B cell (primary cell): Measurements from ENCODE around the gene LRRC74B. TPM values are rescaled to one million over a fixed set of nuclear protein-coding genes. Genes with fewer than 3 reads are reported as not detected.

Source experiments
- ATAC-seq: fragments of 200-7000 bp; cut with Tn5 transposase; one replicate; pipeline ENCODE4 v1.10.0; 2021; ENCODE audit warnings: low read depth, mild to moderate bottlenecking, moderate number of reproducible peaks, moderate library complexity
- CTCF ChIA-PET: fragments of 350-600 bp; sonication (Branson Sonifier 250); formaldehyde crosslinking; loops from one replicate; lab custom pipeline; 2021; ENCODE audit warnings: antibody characterized with exemption, inconsistent platforms; lab: Charles Lee
- POLR2A ChIA-PET: fragments of 350-600 bp; sonication (Branson Sonifier 250); formaldehyde crosslinking; loops from one replicate; lab custom pipeline; 2021; ENCODE audit warnings: antibody characterized with exemption; lab: Charles Lee
- DNase-seq: peaks from one replicate; pipeline ENCODE4 v3.0.0; 2013
- H2AFZ ChIP-seq: 2 replicates; pipeline ENCODE4 v1.6.1; 2012; ENCODE audit warnings: mild to moderate bottlenecking, low read depth, low read length; ENCODE audit not compliant: insufficient read depth, poor library complexity, severe bottlenecking
- H3K27ac ChIP-seq, 2 donors: 1 replicate in 1 of 2; 2 replicates in 1 of 2; pipeline ENCODE4 v1.5.1; 2012 to 2013; ENCODE audit warnings: low read length in 2 of 2, mild to moderate bottlenecking in 2 of 2, moderate library complexity in 1 of 2
- H3K27me3 ChIP-seq, 4 experiments: fragments of 200-600 bp in 1 of 4; sonication (generic) in 1 of 4; replicated peaks in 1 of 4; 1 replicate in 2 of 4; 2 replicates in 2 of 4; pipeline versions ENCODE4 v1.6.1 to v1.7.0; 2013 to 2016; ENCODE audit warnings: low read length in 3 of 4, mild to moderate bottlenecking in 2 of 4, mixed read lengths in 1 of 4, moderate library complexity in 1 of 4; ENCODE audit not compliant: insufficient read depth in 4 of 4, control insufficient read depth in 3 of 4; ENCODE audit errors: control extremely low read depth in 1 of 4
- H3K36me3 ChIP-seq, 2 experiments: replicated peaks in 1 of 2; 1 replicate in 1 of 2; 2 replicates in 1 of 2; pipeline versions ENCODE4 v1.6.1 to v1.7.1; 2013; ENCODE audit warnings: low read length in 1 of 2; ENCODE audit not compliant: insufficient read depth in 2 of 2, control insufficient read depth in 1 of 2; ENCODE audit errors: control extremely low read depth in 1 of 2, extremely low read depth in 1 of 2
- H3K4me1 ChIP-seq, 2 donors: fragments of 200-600 bp in 1 of 2; sonication (generic) in 1 of 2; 1 replicate in 1 of 2; 2 replicates in 1 of 2; pipeline versions ENCODE4 v1.5.1 to v1.6.1; 2013 to 2017; ENCODE audit warnings: low read length in 2 of 2; ENCODE audit not compliant: control insufficient read depth in 2 of 2, insufficient read depth in 2 of 2
- H3K4me2 ChIP-seq: replicated peaks from 2 replicates; pipeline ENCODE3; 2012; ENCODE audit warnings: mild to moderate bottlenecking, low read depth, low read length; ENCODE audit not compliant: poor library complexity, severe bottlenecking
- H3K4me3 ChIP-seq, 5 experiments: fragments of 200-600 bp in 1 of 5; sonication (generic) in 1 of 5; 1 replicate in 3 of 5; 2 replicates in 2 of 5; pipeline versions ENCODE4 v1.5.1 to v1.7.0; 2011 to 2016; ENCODE audit warnings: low read length in 4 of 5, mild to moderate bottlenecking in 4 of 5, low read depth in 2 of 5, control low read depth in 1 of 5, moderate library complexity in 1 of 5; ENCODE audit not compliant: insufficient read depth in 1 of 5; ENCODE audit errors: control extremely low read depth in 1 of 5, extremely low read depth in 1 of 5
- H3K79me2 ChIP-seq: fragments of 200-600 bp; sonication (generic); one replicate; pipeline ENCODE4 v1.6.0; 2016; ENCODE audit warnings: low read length; ENCODE audit not compliant: control insufficient read depth, insufficient read depth
- H3K9ac ChIP-seq: fragments of 200-600 bp; sonication (generic); 2 replicates; pipeline ENCODE4 v1.6.1; 2017; ENCODE audit warnings: mild to moderate bottlenecking, low read length, moderate library complexity
- H3K9me3 ChIP-seq, 3 donors: one replicate each; pipeline versions ENCODE4 v1.6.1 to v1.7.1; 2013; ENCODE audit warnings: low read length in 2 of 3; ENCODE audit not compliant: control insufficient read depth in 2 of 3, insufficient read depth in 1 of 3; ENCODE audit errors: control extremely low read depth in 1 of 3
- H4K20me1 ChIP-seq: 2 replicates; pipeline ENCODE4 v1.6.0; 2012; ENCODE audit warnings: mild to moderate bottlenecking, low read length; ENCODE audit not compliant: insufficient read depth, control insufficient read depth, poor library complexity, severe bottlenecking
- H3K27ac Mint-ChIP-seq: one replicate; pipeline ENCODE4 v1.8.0; 2021; ENCODE audit warnings: mixed read lengths
- H3K27me3 Mint-ChIP-seq: one replicate; pipeline ENCODE4 v1.8.0; 2021; ENCODE audit warnings: mixed read lengths
- H3K4me1 Mint-ChIP-seq: one replicate; pipeline ENCODE4 v1.8.0; 2021; ENCODE audit warnings: mixed read lengths
- H3K4me3 Mint-ChIP-seq: one replicate; pipeline ENCODE4 v1.8.0; 2021; ENCODE audit warnings: mixed read lengths
- H3K9me3 Mint-ChIP-seq: one replicate; pipeline ENCODE4 v1.8.0; 2022; ENCODE audit warnings: mixed read lengths; ENCODE audit not compliant: insufficient read depth
- EZH2 ChIP-seq: IDR thresholded peaks from 2 replicates; pipeline ENCODE4 v1.6.1; 2012; ENCODE audit warnings: borderline replicate concordance, low read depth, mild to moderate bottlenecking, moderate library complexity, low read length; ENCODE audit not compliant: insufficient read depth, poor library complexity, severe bottlenecking
- WGBS: methylation state at CpG from one replicate; pipeline ENCODE4 v1.1.5; 2013; ENCODE audit warnings: missing lambda C conversion rate; ENCODE audit not compliant: insufficient coverage; 5-methylcytosine and 5-hydroxymethylcytosine counted together
- intact Hi-C: fragments of 100-400 bp; cut with micrococcal nuclease; formaldehyde crosslinking; loops from one replicate; pipeline ENCODE4 v1.10.0; 2022
- polyA plus RNA-seq: library from polyadenylated mRNA; depleted of rRNA; stranded (reverse); fragments of >200 nt; gene quantifications from 2 replicates; pipeline ENCODE4 v1.2.3, GENCODE V29; 2012
- total RNA-seq, 2 donors: library from RNA; stranded (reverse); fragments of 120-200 nt in 1 of 2; gene quantifications; 1 replicate in 1 of 2; 2 replicates in 1 of 2; pipeline versions ENCODE4 v1.2.3 to v1.2.4, GENCODE V29; 2013 to 2022
- TF ChIP-seq, protein P1 (sequence below): fragments of 200-600 bp; IDR thresholded peaks from one replicate; pipeline ENCODE4 v1.8.0; 2022; ENCODE audit warnings: antibody characterized with exemption, mild to moderate bottlenecking

The LRRC74B gene
- total and polyA plus RNA-seq, 2 donors (not counting 1 experiment from before 2014, with no cell fraction given), result 0.01 to 0.17 TPM

DNA sequence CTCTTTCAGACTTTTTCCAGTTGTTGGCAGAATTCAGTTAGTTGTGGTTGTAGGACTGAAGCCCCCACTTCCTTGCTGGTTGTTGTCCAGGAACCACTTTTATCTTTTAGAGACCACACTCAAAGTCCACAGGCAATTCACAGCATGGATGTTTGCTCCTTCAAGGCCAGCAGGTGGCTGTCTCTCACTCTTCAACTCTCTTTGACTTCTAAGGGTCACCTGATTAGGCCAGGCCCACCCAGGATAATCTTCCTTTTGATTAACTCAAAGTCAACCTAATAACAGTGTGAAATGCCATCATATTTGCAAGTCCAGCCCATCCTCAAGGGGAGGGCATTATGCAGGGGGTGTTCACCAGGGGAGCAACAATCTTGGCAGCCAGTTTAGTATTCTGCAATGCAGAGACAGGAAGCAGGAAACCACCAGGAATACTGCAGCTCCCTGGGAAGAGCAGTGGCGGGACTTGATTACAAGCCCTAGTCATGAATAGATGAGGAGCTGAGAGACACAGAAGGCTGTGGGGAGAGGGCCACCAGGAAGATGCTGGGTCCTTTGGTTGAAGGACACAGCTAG lies 52.4 kb downstream of the LRRC74B start:
- DNase-seq (no peak), ATAC-seq (no peak)
- WGBS, result 60% methylated on average over 1 of the region's 1 CpG
- Histone ChIP-seq H3K9ac (no peak overlapping the region), H2AFZ (no peak overlapping the region), H3K4me3 (no peak overlapping the region), H3K79me2 (no peaks in the 10 kb centered on the region), H3K36me3 (no peaks in the 10 kb centered on the region), H3K9me3 (no peaks in the 10 kb centered on the region), H3K4me2 (no peak overlapping the region), H3K27ac (no peak overlapping the region), H3K27me3 (peaks cover 0 to 6% (median 0%) of the 10 kb centered on the region in 4 experiments), H3K4me1 (peaks cover 5 to 7% of the 10 kb centered on the region in 2 donors), H4K20me1 (no peaks in the 10 kb centered on the region)
- Mint-ChIP-seq H3K4me3 (no peak overlapping the region), H3K9me3 (no peaks in the 10 kb centered on the region), H3K4me1 (peaks cover 7% of the 10 kb centered on the region), H3K27ac (no peak overlapping the region), H3K27me3 (peaks cover 24% of the 10 kb centered on the region)
- CTCF ChIA-PET, result no interaction called here
- TF ChIP-seq, protein P1, sequence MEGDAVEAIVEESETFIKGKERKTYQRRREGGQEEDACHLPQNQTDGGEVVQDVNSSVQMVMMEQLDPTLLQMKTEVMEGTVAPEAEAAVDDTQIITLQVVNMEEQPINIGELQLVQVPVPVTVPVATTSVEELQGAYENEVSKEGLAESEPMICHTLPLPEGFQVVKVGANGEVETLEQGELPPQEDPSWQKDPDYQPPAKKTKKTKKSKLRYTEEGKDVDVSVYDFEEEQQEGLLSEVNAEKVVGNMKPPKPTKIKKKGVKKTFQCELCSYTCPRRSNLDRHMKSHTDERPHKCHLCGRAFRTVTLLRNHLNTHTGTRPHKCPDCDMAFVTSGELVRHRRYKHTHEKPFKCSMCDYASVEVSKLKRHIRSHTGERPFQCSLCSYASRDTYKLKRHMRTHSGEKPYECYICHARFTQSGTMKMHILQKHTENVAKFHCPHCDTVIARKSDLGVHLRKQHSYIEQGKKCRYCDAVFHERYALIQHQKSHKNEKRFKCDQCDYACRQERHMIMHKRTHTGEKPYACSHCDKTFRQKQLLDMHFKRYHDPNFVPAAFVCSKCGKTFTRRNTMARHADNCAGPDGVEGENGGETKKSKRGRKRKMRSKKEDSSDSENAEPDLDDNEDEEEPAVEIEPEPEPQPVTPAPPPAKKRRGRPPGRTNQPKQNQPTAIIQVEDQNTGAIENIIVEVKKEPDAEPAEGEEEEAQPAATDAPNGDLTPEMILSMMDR, result no peak
- TF ChIP-seq EZH2, result no peak
- intact Hi-C loops, result no loop called here
- POLR2A ChIA-PET, result no interaction called here

DNA sequence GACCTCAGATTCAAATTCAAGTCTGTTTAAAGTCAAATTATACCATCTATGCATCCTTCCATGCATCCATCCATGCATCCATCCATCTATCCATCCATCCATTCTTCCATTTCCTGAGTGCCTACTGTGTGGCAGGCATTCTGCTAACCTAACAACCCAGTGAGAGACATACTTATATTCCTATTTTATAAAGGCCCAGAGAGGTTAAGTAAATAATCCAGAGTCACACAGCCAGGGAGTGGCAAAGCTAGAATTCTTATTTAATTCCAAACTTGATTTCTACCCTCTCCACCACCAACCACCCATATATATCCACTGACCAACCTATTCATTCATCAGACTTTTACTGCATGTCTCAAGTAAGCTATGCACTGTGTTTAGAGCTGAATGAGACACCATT lies 53.8 kb downstream of the LRRC74B start:
- no peak overlapping the region for H3K4me3 Mint-ChIP-seq
- DNase-seq (no peak), ATAC-seq (no peak)
- no peak overlapping the region for H3K9ac ChIP-seq
- ChIA-PET CTCF (interaction anchor here (1.4 kb wide), 1 partner anchor 10 kb away, joined by 3 read pairs; no protein-coding TSS in a partner anchor), POLR2A (no interaction called here)
- no peaks in the 10 kb centered on the region for H4K20me1 ChIP-seq
- no peaks in the 10 kb centered on the region for H3K9me3 ChIP-seq
- no peak overlapping the region for H3K27ac ChIP-seq
- H3K27me3 Mint-ChIP-seq, result peaks cover 32% of the 10 kb centered on the region
- H3K4me2 ChIP-seq, result no peak overlapping the region
- H3K4me1 Mint-ChIP-seq, result peaks cover 7% of the 10 kb centered on the region
- H3K36me3 ChIP-seq, result no peaks in the 10 kb centered on the region
- no peak overlapping the region for H2AFZ ChIP-seq
- H3K27me3 ChIP-seq, result peaks cover 0 to 6% (median 0%) of the 10 kb centered on the region in 4 experiments
- H3K9me3 Mint-ChIP-seq, result no peaks in the 10 kb centered on the region
- no peak overlapping the region for H3K27ac Mint-ChIP-seq
- H3K4me3 ChIP-seq, result no peak overlapping the region
- TF ChIP-seq, protein P1, result no peak
- no peak for TF ChIP-seq EZH2
- intact Hi-C loops, result no loop called here
- no peaks in the 10 kb centered on the region for H3K79me2 ChIP-seq
- H3K4me1 ChIP-seq, result peaks cover 5 to 7% of the 10 kb centered on the region in 2 donors
